NCI-H2107 (cell line): ENCODE results near the gene YEATS2.

Experiments used
- DNase-seq: peaks from one replicate; lab custom pipeline; 2025; lab: John Stamatoyannopoulos, UW

The YEATS2 gene

DNA sequence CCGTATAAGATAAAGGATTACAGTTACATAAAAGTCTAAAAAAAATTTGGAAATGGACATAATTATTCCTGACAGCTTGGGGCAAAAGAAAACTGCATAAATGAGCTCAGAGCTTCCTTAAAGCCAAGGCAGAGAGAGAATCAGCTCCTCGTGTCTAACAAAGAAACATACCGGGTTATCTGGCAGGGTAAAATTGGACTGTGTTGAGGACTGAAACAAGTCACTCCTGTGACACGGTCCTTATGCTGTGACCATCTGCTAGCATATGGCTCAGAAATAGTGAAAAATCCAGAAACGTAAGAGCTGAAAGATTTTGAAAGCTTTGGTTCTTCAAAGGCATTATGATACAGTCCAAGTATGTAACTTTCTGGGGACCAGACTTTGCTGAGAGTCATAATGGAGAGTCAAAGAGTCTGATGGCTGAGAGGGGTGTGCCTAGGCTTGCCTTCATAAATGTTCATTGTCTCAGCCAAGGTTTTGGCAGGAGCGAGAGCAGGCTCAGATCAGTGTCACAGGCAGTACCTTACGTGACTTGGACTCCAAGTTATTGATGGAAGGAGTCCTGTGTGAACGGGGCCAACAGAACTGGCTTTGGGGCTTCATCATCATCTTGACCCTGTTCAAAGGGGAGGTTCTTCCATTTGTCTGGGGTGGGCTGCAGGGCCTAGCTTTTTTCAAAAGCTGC, 115.3 kb downstream of the YEATS2 start:
- no peak for DNase-seq

DNA sequence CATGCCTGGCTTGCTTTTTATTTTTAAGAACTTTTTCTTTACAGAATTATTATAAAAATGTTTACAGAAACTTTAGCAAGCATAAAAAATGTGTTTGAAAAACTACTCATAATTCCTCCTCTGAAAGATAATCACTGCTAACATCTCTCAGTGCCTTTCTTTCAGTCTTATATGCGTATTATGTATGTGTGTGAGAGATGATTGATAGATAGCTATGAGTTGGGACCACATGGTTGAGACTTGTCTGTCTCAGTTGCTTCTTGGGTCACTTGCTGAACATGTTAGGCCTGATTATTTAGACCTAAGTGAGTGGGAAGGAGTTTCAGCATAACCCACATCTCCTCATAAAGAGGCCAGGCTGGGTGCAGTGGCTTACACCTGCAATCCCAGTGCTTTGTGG, 116.6 kb downstream of the YEATS2 start:
- no peak for DNase-seq

DNA sequence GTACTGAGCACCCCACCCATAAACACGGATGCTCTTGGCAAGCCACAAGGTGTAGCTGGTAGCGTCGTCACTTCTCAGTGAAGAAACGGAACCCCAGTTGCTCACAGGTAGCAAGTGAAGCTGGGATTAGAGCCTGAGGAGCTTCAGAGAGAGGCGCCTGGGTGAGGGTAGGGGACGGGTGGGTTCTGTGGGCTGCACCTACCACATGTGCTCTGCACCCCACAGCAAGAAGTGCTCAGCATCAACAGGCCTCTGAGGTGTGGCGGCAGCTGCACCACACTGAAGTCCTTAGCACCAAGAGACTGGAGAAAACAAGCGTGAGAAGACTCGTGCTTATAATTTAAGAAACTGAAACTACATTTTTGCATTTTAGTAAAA, 118.0 kb downstream of the YEATS2 start:
- DNase-seq: no peak

DNA sequence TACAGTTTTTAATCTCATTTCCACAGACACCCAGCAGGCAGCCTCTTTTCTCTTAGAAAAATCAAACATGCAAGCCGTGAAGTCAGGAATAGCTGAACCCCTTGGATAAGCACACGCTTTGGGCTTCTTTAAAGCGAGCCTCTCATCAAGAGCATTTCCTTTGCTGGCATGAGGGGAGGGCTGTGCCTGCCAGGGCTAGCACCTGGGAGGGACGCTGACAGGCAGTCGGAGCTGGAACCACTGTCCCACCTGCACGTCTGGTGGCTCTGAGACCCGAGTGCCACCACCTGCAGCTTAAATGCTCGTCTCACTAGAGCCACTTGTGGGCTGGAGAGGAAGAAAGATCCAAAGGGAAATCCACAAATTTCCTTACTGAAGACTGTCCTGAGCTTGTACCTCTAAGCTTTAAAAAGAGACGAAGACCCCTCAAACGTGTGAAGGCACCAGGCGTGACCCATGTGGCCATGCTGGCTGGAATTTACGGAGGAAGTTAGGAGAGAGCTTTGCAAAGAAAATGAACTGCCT, 118.4 kb downstream of the YEATS2 start:
- DNase-seq: peak; percentile 85

DNA sequence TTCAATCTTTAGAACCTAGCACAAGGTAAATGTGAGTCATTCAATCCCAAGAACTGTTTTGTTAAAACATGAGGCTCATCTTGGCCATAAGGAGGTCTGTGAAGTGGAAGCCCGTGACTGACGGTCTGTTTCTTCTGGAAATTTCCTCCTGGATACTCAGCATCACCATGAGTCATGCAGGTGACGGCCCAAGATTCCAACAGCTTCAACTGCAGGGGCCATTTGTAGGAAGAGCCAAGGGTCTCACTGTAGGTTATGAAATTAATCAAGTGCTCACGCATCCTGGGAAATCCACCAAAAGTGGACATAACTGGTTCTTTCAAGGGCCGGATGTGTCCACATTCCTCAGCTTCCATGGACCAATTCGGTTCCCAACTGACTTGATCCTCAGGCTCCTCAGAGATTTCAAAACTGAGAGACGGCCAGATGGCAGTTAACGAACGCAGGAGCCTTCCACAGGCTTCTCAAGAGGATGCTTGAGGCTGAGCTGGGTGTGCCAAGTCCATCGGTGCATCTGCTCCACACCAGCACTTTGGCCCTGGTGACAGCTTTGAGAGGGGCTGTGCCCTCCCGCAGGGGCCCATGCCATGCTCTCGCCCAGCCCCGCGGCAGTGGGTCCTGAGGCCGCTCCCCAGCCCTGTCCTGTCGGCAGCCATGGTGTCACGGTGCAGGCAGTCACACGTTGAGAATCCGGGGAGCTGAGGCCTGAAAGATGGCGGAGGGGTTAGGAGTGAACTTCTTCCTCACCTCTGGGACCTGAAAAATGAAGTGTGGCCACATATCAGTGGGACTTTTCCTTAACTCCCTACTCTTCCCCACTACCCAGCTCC, 119.3 kb downstream of the YEATS2 start:
- no peak for DNase-seq

DNA sequence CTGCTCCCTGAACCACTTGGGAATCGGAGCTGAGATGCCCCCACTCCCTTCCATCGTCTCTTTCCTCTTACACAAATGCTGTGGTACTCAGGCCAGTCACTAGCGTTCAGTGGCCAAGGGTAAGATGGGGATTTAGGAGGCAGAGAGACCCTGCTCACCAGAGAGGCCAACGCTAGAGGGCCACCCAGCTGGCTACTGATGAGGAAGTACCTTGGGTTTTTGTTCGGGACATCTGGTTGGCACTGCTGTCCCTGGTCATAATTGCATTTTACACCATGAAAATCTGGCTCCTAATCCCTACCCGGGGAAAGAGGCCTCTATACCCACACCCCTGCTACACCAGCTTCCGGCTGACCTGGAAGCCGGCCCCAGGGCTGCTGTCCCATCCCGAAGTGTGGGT, 120.0 kb downstream of the YEATS2 start:
- DNase-seq: no peak

DNA sequence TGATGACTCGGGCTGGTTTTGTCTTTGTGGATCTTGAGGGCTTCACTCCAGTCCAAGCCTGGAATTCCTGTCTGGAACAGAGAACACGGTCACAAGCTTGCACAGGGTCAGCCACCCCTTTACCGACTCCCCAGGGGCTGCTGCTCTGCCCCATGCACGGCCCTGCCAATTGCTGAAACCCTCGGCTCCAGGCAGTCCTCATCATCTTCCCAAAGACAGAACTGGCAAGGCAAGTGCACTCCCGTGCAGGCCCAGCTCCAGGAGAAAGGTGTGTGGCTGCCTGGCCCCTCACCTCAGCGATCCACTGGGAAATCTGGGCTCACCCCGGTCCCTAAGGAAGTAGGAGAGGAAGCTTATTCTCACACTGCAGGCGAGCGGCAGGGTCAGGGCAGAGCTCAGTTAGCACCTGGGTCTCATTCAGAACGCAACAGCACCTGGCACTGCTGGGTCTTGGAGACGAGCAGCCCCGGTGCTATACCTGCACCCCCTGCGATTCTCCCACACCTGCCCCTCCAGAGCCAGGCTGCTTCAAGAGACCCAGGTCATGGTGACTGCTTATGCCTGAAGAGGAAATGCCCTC, 120.5 kb downstream of the YEATS2 start:
- DNase-seq: no peak

DNA sequence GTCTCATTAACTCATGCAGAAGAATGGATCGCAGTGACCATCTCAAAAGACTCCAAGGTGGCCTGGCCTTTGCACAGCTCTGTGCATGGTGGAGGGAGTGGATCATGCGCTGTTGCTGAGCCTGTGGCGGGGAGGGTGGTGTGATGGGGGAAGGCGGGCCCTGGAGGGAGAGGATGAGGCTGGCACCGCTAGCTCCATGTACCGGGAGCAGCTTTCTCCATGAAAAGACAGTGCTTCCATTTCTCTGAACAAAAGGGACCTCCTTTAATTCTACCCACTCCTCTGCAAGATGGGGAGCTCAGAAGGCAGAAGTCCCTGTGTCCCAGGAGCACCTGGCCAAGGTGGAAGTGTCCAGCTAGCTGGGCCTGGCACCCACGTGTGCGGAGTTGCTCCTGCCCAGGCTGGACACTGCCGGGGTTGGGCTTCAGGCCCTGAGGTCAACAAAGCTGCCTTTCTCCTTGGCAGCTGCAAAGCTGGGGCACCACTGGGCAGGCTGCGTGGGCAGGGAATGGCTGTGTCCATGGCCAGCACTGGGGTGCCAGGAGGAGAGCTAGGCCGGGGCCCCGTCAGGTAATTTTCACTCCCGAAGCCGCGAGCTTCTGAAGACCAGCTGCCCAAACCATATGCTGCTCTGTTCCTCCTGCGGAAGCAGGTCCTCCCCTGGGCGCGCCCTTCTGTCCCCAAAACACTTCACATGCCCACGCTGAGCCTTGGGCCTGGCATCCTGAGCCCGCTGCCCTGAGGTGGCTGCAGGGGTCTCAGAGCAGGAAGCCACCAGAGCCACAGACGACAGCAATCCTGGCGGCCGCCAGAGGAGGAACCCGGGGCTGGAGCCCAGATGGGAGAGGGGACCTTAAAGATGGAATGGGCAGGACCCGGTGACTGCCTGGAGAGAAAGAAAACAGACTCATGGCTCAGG, 121.4 kb downstream of the YEATS2 start:
- DNase-seq: no peak

DNA sequence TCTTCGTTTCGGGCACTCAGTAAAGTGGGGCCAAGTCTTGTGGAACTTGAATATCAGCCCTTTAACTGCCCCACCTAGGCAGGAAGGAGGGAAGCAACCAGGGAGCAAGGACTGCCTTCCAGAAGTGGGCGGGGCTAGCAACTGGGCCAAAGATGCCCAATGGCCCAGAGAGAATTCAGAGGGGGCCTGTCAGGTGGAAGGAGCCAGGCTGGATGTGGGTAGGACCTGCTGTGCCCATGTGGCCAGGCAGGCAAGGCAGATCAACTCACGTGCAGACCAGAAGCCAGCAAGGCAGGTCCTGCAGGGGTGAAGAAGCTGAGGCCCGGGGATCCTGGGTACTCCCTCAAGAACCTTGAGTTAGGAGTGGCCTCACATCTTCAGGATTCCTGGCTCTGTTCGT, 122.2 kb downstream of the YEATS2 start:
- no peak for DNase-seq

DNA sequence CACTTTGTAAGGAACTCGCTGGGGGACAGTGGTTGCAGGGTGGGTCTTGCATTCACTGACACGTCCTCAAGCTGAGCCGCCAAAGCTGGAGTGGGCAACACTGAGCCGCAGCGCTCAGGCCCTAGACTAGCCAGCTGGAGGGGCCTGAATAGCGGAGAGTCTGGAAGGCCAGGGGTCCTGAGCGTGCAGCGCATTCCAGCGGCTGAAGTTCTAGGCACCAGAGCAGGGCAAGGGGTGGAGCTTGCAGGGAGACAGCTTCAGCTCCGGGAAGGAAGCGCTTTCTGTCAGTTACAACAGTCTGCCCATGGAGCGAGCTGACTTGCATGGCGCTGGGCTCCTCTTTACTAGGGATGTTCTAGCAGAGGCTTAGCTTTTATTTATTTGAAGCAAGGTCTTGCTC, 125.0 kb downstream of the YEATS2 start:
- DNase-seq: no peak

DNA sequence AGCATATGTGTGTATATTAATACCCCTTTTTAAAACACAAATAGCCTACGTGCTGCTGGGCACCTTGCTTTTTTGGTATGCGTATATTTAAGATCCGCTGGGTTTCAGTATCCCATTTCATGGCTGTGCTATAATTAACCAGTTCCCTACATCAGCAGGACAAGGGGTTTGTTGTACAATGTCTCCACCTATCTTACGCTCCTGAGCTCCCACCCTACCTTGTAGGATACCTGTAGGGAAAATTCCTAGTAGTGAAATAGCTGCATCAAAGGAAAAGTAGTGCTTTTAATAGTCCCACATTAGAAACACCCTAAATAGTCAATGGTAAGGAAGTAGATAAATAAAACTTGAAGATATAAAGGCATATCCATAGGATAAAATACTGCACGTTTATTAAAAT, 126.4 kb downstream of the YEATS2 start:
- peak; percentile 61 for DNase-seq

DNA sequence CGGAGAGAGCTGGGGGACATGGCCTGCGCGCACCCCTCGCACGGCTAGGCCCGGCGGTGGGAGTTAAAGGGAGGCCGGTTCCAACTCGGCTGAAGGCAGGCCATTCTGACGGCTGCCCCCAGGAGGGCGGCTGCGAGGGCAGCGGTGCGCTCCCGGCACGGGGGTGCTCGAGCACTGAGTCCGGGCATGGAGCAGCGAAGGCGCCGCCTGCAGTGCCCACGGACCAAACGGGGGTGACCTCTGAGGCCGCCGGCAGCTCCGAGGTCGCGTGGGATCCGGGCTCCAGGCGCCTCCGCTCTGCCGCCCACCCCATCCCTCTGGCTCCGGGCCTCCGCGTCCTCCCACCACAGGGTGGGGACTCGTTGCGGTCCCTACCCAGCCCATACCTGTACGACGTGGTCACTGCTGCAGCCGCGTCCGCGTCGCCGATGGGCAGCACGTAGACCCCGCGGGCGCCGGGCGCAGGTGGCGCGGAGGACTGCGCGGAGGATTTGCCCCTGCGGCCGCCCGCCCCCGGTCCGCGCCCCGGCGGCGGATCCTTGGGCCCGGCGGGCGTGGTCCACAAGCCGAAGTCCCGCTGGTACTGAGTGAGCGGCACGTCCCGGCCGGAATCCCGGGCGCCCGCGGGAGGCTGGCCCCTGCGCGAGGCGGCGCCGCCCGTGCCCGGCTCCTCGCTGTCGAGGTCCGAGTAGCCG, 127.3 kb downstream of the YEATS2 start:
- no peak for DNase-seq

DNA sequence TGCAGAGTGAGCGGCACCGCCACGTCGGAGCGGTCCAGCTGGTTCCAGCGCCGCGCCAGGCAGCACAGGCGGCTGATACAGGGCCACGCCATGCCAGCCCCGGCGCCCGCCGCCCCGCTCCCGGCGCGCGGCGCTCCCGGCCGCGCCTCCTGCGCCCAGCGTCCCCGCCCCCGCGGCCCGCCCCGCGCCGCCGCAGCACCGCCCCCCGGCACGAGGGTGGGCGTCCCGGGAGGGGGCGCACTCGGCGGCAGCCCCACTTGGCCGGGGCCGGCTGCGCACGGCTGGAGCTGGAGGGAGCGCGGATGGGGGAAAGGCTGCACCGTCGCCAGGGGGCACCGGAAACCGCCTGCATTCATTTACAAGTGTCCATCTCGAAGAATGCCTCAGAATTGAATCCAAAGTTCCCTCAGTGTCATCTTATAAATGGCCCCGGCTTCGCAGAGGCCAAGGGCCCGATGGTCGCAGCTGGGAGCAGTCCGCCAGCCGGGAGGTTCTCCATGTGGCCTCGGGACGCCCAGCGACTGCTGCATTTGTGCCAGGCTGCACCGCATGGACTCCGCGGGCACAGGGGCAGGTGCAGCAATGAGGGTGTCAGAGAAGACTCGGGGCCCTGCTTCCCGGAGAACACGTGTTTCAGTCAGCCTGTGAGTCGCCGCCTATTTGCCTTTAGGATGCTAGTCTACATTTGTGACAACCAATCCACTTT, 128.0 kb downstream of the YEATS2 start, which contains the start of gene MAP6D1:
Gene MAP6D1, minus strand, starts transcription at position 122 of the 706 bp plus-strand sequence. Its CDS starts 30 bp downstream, at position 92.
- DNase-seq: peak; percentile 77

DNA sequence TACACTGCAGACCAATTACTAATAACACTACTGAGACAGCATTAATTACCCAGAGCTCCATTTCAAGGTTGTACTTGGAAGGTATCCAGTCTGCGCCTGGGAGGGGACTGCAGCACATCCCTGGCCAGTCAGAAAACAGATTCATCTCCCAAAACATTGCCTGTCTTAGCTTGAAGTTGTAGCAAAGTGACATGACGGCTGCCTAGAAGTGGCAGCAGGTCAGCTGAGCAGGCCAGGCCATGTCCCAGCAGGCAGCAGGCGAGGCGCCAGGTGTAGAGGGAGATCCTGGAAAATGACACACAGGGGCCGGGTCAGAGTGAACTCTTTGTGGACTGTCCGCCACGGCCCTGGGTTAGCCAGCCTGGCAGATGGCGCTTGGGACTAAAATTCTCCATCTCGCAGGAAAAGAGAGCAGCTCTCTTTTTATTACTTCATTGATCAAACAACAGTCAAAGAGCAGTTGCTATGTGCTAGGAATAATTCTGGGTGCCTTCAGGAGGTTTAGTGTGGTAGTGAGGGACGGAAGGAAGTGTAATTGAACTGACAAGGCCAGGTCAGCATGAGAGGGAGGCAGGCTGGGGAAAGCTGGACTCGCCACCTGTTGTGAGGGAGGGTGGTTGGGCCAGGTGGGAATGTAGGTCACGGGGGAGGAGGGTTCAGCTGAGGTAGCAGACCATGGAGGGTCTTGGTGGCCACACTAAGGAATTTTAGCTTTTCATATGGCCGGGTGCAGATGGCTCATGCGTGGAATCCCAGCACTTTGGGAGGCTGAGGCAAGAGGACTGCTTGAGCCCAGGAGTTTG, 129.1 kb downstream of the YEATS2 start:
- DNase-seq: no peak

DNA sequence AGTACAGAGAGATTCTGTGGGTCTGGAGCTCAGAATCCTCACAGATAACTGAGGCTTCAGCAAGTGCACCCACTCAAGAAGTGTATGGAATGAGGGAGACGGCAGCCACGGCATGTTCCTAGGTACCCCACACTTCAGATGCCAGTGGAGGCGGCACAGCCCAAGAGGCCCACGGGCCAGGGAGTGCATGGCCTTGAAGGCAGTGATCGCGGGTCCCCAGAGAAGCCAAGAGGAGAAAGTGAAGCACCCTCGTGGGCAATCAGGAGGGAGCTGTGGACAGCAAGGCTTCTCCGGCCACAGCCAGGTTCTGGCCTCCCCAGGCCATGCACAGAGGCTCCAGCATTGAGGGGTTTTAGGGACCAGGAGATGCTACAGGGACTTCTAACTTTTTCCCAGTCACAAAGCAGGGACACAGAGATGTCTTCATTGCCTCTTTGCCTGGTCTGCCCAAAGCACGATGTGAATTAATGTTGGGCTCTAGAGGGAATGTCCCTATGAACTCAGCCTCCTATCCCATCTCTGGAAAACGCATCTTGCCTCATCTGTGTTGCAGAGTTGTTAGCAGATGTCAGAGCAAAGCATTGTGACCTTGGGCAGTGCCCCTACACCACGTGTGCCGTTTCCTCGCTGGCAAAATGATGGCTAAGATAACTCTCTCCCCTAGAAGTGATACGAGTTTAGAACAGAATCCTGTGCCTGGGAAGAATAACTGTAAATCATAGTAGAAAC, 130.4 kb downstream of the YEATS2 start:
- no peak for DNase-seq

DNA sequence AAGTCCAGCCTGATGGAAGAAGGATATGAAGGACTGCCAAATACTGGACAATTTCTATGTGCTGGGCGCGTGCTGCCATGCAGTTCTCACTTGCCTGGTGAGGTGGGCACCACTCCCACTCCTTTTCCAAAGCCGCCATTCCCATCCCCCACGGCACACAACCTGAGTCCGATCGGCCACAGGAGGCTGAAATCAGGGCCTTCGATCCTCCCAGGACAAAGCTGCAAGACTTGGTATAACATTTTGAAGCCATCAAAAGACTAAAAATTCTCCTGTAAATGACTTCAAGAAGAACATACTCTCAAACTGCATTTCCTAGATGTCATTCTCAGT, 130.9 kb downstream of the YEATS2 start:
- no peak for DNase-seq

DNA sequence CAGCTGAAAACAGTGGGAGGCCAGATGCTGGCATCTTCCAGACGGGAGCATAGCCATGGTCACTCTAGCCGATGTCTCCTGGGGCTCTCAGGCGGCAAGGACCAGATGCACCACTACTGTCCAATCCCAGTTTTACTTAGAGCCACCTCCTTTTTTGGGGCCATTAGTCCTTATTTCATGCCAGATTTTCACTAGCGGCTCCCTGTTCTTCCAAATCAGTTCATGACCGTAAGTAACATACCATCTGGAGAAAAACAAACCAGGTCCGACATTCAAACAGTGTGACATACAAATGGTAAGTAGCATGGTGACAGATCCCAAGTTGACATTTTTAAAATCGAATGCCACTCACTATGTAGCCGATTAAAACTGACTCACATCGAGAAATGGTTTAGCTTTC, 131.9 kb downstream of the YEATS2 start:
- DNase-seq: no peak

DNA sequence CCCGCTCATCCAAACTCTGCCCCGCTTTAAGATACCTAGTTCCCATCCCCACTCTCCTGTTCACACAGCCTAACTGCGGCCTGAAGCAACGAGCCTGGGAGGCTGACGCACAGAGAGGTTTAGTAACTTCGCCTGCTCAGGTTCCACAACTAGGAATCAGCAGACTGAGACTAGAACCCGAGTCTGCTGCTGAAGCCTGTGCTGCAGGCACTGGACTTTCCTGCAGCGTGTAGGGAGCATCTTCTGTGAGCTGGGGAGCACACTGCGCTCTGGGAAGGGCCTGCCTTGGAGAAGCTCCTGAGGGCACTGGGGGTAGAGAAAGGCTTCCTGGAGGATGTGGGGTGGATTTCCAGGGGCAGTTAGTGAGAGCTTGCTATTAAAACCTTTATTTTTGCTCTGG, 132.6 kb downstream of the YEATS2 start:
- DNase-seq: no peak

DNA sequence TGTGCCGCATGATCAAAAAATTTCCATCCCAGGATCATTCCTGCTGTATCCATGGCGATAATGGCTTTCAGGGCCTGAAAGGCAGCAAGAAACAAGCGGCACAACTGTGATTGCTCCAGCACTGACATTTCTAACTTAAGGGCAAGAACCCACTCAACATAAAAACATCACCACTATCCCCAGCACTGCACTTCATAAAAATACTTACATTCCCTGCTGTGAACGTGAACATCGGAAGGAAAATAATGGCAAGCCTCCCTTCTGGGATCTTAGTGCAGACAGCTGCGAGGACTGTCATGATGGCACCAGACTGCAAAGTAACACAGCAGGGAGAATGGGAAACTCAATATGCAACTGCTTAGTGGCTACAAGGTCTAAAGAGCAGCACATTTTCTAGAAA, 135.9 kb downstream of the YEATS2 start:
- no peak for DNase-seq
